ENCODE data around the gene FAM204A.

FAM204A gene

DNA sequence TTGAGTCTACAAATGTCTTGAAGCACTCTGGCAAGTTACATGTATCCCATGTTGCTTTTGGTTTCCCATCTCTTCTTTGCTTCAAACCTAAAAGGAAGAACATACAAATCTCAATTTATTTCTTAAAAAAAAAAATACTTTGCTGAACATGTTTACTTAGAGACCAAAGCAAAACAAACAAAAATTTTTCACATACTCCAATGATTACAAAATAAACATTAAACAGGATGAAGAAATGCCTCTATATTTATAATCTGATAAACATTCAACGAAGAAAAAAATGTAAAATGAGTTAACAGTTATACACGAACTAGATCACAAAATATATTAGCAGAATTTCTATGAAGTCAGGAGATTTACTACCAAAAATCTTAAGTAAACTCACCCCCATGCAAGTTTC, 31.3 kb downstream of the FAM204A start:
- TF ChIP-seq GATA2 (IDR thresholded peaks at IDR 0.05; ENCODE audit: low read depth, low read length) (no peak), GATA3 (IDR thresholded peaks at IDR 0.05; ENCODE audit: low read depth, low read length) (no peak)

DNA sequence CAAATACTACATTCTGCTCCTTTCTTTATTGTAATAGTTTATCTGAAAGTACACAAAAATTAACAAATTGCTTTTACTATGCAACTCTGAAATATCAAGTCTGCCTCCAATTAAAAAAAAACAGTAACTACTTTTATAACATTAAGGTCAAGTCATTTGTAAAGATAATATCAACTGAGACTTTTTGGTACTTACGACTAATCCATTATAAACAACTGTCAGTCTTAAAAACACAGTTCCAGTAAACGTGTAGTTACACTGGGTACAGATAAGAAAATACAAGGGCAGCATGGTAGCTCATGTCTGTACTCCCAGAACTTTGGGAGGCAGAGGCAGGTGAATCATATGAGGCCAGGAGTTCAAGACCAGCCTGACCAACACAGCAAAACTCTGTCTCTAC, 32.2 kb downstream of the FAM204A start:
- TF ChIP-seq GATA2 (IDR thresholded peaks at IDR 0.05; ENCODE audit: low read depth, low read length) (no peak), GATA3 (IDR thresholded peaks at IDR 0.05; ENCODE audit: low read depth, low read length) (no peak)

DNA sequence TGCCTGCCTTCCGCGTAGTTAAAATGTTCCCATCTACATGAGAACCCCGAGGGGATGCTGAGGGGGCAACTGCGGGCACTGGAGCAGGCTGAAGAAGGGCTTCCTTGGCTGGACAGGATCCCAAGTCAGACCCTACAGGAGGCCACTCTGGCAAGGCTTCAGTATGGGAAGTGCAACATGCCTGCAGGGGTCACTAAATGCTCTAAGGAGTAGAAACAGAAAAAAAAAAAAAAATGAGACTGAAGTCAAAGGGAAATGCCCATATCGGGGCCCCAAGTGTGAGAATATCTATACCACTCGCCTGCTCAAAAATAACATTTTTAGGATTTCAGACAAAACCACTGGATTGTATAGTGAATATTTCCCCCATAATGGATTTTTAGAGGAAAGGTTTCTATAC, 33.5 kb downstream of the FAM204A start:
- no peak for TF ChIP-seq GATA3 (IDR thresholded peaks at IDR 0.05; ENCODE audit: low read depth, low read length)

DNA sequence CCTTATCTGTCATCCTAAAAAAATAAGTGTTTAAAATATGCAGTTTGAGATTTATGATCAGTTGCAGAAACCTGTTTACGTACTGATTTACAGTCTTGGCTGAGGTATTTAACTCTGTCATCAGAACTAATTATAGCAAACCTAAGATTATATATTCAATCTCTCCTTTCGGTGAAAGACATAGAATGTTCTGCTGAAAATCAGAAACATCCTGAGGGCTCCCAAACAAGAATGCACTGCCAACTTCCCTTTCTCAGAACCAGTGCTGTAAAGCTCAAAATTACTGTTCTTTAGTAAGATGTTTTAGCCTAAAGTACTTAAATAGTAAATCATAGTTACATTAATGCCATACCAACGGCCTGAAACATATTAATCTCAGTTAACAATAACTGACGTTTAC, 34.3 kb downstream of the FAM204A start:
- TF ChIP-seq GATA3 (IDR thresholded peaks at IDR 0.05; ENCODE audit: low read depth, low read length) (no peak), GATA2 (IDR thresholded peaks at IDR 0.05; ENCODE audit: low read depth, low read length) (no peak)

DNA sequence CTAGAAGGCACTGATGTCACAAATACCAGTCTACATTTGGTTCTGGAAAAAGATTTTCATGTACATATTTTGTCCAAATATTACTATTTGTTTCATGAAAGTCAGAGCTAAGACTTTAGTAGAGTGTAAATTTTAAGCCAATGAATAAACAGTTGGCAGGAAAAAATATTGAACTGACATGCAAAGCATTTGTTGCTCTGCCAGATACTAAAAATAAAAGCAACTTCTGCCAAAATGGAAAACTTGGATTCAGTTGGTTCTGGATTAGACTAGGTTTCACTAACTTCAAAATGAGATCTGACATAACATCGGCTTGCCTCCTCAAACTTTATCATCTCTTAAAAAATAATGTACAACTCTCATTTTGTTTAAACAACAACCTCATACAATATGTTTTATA, 34.9 kb downstream of the FAM204A start:
- TF ChIP-seq GATA3 (IDR thresholded peaks at IDR 0.05; ENCODE audit: low read depth, low read length) (no peak), GATA2 (IDR thresholded peaks at IDR 0.05; ENCODE audit: low read depth, low read length) (no peak)

DNA sequence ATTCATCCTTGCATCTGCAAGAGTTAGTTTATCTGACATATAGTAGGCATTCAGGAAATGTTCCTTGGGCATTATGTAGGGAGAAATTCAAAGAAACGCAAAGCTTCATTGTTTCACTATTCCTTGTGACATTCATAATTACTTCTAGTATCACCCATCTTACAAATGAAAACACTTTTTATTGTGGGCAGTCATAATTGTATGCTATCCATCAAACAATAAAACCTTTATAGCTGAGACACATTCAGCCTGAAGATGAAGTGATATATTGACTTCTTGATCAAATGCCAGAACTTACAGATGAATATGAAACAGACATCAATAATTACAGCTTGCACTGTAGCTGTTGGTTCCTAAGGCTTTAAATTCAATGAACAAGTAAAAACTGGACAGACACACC, 36.4 kb downstream of the FAM204A start:
- TF ChIP-seq GATA3 (IDR thresholded peaks at IDR 0.05; ENCODE audit: low read depth, low read length) (no peak), GATA2 (IDR thresholded peaks at IDR 0.05; ENCODE audit: low read depth, low read length) (no peak)

DNA sequence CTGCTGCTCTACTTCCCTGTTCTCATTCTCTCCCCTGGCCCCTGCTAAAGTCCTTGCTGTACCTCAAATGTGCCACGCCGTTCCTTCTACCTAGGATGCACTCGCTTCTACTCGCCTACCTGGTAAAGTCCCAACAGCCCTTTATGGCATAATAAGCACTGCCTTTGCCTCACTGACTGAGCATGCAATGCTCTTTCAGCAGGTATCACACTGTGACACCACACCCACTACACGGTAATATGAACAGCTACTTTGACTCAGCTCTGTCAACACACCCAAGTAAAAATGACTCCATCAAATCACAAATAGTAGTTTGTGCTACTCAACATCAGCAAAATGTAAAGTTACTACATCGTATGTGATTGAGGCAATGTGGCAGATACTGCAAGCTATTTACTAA, 37.6 kb downstream of the FAM204A start:
- TF ChIP-seq GATA3 (IDR thresholded peaks at IDR 0.05; ENCODE audit: low read depth, low read length) (no peak), GATA2 (IDR thresholded peaks at IDR 0.05; ENCODE audit: low read depth, low read length) (no peak)

DNA sequence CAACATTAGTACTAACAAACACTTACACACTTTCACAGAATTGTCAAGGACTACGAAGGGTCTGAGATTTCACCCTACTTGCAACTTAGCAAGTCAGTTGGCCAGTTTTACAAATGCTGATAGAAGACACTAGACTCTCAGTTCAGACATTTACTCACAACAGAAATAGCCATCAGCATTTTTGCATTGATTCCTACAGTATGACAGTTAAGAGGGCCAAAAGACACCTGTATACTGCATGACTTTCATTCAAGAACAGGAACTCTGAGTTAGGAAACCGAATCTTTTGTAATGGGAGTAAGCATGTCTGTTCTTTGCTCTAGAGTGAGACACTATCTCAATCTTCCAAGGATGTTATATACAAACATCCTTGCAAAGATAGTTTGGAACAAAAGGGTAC, 40.9 kb downstream of the FAM204A start:
- TF ChIP-seq GATA2 (IDR thresholded peaks at IDR 0.05; ENCODE audit: low read depth, low read length) (no peak), GATA3 (IDR thresholded peaks at IDR 0.05; ENCODE audit: low read depth, low read length) (no peak)

DNA sequence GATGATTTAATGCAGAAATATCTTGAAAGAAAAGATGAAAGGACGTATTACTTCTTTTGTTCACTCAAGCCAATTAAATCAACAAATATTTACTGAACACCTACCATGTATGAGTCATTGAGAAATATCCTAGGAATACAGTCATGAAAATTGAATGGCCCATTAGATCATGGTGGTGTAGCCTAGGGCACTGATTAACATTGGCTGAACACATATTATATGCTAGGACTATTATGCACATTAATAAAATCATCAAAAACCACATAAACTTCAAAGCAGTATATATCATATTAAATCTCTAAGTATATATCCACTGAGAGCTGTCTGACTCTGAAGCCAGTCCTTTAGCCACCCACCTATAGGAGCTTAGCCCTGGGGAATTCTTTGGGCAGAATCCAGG, 41.8 kb downstream of the FAM204A start:
- TF ChIP-seq GATA3 (IDR thresholded peaks at IDR 0.05; ENCODE audit: low read depth, low read length) (no peak), GATA2 (IDR thresholded peaks at IDR 0.05; ENCODE audit: low read depth, low read length) (no peak)

DNA sequence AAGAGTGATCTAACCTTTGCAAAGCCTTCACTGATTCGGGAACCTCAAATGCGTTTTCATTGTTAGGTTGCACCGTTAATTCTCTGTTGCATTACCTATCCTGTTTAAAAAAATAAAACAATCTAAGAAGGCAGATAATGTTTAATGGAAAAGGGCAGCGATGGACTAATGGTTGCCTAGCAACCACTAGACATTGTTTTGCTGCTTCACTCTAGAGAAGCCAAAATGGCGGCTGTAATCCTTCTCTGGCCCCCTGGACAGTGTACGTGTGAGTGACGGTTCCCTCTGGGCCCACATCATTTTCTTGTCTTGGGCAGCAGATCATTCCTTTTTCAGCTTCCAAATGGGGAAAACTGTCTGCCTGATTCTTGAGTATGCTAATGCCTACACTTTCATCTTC, 43.3 kb downstream of the FAM204A start:
- TF ChIP-seq GATA3 (IDR thresholded peaks at IDR 0.05; ENCODE audit: low read depth, low read length), result no peak
- TF ChIP-seq GATA2 (IDR thresholded peaks at IDR 0.05; ENCODE audit: low read depth, low read length), result no peak

DNA sequence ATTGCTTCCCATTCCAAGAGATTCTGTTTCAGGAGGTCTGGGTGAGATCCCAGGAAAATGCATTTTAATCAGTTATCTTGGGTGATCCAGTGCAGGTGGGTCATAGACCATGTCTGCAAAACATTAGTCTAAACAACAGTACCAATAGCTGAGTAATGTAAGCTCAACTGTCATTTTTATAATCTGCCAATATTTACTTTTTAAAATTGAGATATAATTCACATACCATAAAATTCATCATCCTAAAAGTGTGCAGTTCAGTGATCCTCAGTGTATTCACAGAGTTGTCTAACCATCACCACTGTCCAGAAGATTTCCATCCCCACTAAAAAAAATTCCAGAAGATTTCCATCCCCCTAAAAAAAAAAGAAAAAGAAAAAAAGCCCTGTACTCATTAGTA, 51.0 kb downstream of the FAM204A start:
- TF ChIP-seq GATA2 (IDR thresholded peaks at IDR 0.05; ENCODE audit: low read depth, low read length) (no peak), GATA3 (IDR thresholded peaks at IDR 0.05; ENCODE audit: low read depth, low read length) (no peak)

DNA sequence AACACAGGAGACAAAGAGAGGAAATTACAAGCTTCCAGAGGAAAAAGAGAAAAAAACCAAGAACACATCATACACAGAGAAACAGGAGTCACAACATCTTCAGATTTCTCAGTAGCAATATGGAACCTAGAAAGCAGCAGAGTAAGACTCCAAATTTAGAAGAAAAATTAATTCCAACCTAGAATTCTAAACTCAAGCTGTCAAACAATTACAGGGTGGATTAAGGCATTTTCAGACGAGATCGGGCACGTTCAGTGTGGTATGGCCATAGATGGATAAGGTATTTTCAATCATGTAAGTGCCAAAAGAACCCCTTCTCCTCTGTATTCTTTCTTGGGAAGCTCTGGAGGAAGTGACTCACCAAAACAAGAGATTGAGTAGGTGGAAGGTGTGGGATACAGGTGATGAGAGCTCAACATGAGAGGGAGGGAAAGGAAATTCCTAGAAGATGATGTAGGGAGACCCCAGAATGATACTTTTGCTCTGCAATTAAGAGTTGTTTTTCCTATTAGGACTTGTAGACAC, 51.6 kb downstream of the FAM204A start:
- no peak for TF ChIP-seq GATA2 (IDR thresholded peaks at IDR 0.05; ENCODE audit: low read depth, low read length)
- TF ChIP-seq GATA3 (IDR thresholded peaks at IDR 0.05; ENCODE audit: low read depth, low read length), result no peak

DNA sequence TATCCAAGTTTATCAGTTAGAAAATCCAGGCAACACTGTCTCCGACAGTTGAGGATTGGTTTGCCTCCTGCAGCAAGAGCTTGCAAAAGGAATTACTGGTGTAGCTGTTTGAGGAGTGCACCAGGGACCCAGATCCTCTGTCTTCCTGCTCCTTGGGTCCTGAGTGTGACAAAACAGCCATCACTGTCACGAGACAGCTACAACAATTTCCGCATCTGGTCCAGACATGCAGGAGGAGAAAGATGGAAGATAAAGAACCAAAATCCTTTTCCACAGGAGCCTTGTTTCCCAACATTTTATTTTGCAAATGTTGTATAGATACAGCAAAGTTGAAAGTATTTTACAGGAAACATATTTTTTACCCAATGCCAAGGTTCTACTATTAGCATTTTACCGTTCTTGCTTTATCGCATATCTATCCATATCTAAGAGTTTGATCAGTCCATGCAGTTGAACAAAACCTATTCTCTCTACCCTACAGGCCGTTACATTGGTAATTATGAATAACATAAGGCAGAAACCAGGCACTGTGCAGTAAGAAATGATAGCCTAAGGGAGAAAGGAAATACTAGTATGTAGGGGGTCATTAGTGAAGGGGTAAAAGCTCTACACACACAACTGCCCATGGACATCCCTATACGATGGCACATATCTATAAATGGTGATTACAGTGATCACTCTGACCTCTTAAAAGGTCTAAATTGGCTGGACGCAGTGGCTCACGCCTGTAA, 54.9 kb downstream of the FAM204A start:
- TF ChIP-seq GATA3 (IDR thresholded peaks at IDR 0.05; ENCODE audit: low read depth, low read length), result peak; percentile 93
- TF ChIP-seq GATA2 (IDR thresholded peaks at IDR 0.05; ENCODE audit: low read depth, low read length), result peak; percentile 80

DNA sequence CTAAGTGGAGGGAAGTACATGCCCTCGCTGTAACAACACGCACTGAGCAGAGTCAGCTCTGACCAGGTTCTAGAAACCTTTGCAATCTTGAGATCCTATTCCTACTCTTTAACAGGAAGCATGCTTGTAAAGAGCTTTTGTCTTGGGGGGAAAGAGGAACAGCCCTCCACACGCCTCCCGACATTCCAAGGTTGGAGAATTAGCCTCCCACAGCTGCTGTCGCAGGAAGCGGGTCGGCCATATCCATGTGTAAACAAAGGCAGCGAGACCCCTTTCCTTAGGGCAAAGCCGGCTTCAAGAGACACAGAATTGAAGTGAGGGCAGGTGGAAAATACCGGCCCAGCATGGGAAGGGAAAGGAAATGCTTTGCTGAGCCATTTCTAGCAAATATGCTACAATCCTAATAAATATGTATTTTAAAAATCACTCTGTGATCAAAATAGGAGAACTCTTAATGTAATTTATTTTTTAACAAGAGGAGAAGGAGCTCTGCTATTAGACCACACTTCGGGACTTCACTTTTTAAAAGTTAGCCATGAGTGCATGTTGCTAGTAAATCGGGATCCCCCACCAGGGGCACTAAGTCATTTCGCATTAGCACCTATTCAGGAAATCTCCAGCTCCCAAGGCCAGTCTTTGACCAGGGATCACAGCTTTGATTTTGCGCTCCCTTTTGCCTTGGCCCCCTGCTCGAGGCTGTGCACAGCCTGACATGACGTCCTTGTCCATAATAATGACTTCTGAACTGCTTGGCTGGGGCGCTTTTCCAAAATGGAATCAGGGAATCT, 55.9 kb downstream of the FAM204A start:
- TF ChIP-seq GATA2 (IDR thresholded peaks at IDR 0.05; ENCODE audit: low read depth, low read length) (no peak), GATA3 (IDR thresholded peaks at IDR 0.05; ENCODE audit: low read depth, low read length) (no peak)

DNA sequence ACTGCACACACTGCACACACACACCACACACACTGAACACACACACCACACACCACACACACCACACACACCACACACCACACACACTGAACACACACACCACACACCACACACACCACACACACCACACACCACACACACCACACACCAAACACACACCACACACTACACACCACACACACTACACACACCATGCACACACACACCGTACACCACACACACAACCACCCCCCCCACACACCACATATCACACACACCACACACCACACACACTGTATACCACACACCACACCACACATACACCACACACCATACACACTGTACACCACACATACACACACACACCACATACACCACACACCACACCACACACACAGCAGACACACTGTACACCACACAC, 59.5 kb downstream of the FAM204A start:
- TF ChIP-seq GATA2 (IDR thresholded peaks at IDR 0.05; ENCODE audit: low read depth, low read length) (no peak), GATA3 (IDR thresholded peaks at IDR 0.05; ENCODE audit: low read depth, low read length) (no peak)

Data from SH-SY5Y (cell line).